Anterior cingulate cortex (tissue), 58 donors: ENCODE results near the gene ADAP1.
"Not testable (repeated sequence)": the region's sequence is repeated elsewhere in the genome, so short reads cannot be mapped to it uniquely, and the experiment has no call there.

Source experiments
- DNase-seq, 58 donors: peaks; one replicate each; lab custom pipeline; 2025; lab: John Stamatoyannopoulos, UW

Gene ADAP1

DNA sequence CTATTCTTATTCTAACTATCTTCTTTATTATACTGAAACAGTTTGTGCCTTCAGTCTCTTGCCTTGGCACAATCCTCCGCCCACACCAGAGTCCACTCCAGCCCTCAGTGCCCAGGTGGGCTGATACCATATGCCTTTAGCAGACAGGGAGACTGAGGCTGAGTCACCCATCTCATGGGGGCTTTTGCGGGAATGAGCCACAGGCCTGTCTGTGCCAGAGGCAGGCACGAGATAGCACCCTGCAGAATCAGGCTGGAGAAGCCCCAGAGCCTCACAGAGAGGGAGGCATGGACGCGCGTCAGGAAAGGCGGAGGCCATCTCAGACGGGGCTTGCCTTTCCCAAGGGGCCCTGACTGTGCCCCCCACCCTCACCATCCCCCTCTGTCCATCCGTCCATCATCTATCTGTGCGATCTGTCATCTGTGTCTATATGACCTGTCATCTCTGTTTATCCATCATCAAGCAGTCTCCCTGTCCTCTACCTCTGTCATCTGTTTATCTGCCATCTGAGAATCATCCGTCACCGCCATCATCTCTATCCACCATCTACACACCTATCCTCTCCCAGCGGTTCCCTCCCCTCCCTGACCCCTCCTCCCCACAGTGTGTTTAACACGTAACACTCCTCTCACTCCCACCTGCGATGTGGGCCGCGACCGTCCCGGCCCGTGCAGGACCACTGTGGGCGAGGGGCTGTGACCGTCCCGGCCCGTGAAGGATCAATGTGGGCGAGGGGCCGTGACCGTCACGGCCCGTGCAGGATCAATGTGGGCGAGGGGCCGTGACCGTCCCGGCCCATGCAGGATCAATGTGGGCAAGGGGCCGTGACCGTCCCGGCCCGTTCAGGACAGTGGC, 7.3 kb upstream of the ADAP1 start:
- peak in 2 of 58 donors; percentile 24 to 25 for DNase-seq

DNA sequence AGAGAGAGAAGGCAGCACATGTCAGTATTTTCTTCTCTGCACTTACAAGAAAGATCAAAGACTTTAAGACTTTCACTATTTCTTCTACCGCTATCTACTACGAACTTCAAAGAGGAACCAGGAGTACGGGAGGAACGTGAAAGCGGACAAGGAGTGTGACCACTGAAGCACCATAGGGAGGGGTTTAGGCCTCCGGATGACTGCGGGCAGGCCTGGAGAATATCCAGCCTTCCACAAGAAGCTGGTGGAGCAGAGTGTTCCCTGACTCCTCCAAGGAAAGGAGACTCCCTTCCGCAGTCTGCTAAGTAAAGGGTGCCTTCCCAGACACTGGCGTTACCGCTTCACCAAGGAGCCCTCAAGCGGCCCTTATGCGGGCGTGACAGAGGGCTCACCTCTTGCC, 6.5 kb upstream of the ADAP1 start:
- DNase-seq: not testable (repeated sequence)

DNA sequence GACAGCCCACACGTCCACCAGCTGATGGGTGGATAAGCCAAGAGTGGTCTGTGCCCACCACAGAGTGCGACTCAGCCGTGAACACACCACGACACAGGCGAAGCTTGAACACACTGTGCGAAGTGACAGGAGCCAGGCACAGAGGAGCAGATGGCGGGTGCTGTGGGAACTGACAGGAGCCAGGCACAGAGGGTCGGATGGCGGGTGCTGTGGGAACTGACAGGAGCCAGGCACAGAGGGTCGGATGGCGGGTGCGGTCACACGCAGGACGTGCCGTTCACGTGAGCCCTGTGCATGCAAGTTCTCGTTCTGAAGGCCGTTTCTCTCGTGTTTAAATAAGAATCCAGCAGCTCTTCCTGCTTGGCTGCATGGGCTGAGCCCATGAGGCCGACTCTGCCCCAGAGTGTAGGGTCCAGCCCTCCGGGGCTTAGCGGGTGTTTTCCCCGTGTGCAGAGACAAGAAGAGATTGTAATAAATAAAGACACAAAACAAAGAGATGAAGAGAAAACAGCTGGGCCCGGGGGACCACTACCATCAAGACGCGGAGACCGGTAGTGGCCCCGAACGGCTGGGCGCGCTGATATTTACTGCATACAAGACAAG, 5.9 kb upstream of the ADAP1 start:
- DNase-seq: peak in 1 of 58 donors; percentile 25

DNA sequence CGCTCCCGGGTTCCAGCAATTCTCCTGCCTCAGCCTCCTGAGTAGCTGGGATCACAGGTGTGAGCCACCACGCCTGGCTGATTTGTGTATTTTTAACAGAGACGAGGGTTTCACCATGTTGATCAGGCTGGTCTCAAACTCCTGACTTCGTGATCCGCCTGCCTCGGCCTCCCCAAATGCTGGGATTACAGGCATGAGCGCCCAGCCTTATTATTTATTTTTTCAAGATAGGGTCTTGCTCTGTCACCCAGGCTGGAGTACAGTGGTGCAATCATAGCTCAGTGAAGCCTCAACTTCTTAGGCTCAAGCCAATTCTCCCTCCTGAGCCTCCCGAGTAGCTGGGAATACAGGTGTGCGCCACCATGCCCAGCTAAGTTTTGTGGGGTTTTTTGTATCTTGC, 5.3 kb upstream of the ADAP1 start:
- DNase-seq: not testable (repeated sequence)

DNA sequence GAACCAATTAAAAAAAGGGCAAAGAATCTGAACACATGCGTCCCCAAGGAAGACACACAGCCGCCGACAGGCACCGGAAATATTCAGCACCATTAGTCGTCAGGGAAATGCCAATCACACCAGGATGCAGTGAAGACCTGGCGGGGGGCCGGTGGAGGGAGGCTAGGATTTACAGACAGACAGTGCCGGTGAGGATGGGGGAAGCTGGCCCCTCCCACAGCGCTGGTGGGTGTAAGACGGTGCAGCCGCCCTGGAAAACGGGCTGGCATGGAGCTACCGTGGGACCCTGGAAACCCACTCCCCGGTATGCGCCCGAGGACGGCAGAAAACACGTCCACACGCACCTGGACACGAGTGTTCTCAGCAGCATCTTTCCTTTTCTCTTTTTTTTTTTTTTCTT, 4.8 kb upstream of the ADAP1 start:
- DNase-seq: no peak

DNA sequence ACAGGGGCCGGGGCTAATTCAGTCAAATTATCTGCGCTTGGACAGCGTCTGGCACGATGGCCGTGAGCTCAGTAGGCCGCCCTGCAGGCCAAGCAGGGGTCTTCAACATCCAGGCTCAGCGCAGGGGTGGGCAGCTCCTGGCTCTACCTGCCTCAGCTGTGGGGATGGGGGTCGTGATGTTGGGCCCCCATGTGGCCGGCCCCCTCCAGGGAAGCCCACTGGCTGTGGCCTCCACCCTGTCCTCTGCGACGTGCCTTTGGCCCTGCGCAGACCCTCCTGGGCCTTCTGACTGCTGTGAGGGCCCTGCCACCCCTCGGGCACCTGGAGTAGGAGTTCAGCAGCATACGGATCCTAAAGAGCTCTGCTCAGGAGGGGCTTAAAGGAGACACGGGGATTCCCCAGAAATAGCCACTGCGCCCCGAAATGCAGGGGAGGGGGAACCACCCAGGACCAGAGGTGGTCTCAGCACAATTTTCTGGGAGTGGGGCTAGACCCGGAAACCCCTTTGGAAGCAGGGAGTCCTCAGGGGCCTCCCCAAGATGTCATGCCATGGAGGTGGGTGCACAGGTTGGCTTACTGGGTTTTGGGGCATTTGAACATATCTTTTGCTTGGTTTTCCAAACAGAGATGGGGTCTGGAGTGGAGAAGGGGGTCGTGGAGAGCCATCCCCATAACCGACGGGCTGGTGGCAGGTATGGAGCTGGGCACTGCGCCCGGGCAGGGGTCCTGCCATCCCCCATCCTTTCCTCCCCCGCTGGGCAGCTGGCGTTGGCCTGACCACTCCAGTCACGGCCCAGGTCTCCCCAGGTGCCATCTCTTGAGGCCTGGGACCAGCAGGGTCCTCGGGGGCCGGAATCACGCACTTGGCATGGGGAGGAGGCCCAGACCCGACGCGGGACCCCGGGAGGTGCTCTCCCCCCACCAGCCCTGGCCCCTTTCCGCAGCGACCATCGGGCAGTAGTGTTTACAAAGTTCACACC, 4.0 kb upstream of the ADAP1 start:
- DNase-seq: no peak

DNA sequence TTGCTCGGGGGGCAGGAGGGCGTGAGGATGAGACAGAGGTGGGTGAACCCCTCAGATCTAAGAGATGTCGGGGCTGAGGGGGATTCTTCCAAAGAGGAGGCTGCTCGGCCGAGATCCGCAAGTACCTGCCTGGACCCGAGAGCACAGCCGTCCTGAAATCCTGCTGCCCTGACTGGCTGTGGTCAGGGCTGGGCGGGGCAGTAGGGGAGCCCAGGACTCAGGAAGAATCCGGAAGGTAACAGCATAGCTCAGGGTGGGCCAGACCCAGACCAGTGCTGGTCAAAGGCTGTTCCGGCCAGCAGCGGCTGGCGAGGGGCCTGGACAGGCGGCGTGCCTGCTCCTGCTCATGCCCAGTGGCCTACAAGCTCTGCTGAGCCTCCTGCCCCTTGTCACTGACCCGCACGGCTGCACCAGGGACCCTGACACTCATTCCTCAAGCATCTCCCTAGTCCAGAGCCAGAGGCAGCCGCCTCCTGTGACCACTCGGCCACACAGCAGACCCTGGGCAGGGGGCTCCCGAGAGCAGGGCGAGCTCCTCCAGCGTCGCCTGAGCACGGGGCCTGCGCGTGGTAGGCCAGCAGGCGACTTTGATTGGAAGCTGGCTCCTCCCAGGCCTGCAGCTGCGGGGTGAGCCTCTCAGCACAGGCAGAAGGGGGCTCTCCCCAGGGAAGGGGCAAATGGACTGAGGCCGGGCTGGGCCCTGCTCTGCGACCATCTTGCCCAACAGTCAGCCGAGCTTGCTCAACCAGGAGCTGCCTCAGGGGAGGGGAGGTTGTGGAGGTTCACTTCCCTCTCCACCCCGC, 3.1 kb upstream of the ADAP1 start:
- DNase-seq: peak in 3 of 58 donors; percentile 12 to 28 (median 15)

DNA sequence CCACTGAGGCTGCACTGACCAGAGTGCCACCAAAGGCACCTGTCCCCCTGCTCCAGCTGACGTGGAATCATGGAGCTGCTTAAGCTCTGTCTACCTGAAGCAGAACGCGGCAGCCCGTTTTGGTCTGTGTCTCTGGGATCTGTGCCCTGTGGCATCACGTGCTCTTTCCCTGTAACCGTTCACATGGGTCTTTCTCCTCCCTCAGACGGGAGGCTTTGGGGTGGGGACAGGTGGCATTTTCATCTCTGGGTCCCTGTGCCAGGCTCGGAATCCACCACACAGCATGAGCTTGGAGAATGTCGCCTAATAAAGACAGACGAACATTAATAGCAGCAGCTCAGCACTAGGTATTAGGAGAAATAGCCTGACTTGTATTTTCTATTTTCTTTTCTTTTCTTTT, 1.6 kb upstream of the ADAP1 start:
- DNase-seq: no peak

DNA sequence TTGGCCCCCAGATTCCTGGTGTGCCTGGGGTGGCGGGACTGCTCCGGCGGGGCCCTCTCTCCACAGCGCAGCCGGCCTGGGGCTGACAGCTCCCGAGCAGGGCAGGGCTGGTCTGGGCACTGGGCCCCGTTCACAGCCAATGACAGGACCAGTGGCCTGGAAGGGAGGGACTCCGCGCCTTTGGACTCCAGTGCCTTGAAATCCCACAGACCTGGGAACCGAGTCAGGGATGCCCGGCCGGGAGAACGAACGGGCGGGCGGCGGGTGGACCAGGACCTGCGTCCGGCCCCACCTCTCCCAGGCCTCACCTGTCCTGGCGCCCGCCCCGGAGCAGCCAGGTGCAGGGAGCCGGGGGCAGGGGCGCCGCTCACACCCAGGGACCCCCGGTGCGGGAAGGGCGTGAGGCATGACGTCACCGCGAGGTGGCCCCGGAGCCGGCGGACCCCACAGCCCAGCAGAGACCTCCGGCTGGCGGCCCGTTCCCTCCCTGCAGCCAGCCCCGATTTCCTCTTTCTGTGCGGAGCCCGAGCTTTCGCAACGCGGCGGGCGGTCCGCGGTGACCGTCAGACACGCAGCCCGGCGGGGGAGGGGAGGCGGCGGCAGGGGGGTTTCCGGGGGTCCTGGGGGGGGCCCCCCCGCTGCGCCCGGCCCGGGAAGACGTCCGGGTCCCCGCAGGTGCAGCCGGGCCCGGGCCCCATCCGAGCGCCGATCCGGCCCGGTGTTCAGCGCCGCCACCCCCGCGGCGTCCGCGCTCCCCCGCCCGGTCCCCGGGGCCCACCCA, 743 bp downstream of the ADAP1 start:
- peak in 49 of 58 donors; percentile 19 to 83 (median 64) for DNase-seq

DNA sequence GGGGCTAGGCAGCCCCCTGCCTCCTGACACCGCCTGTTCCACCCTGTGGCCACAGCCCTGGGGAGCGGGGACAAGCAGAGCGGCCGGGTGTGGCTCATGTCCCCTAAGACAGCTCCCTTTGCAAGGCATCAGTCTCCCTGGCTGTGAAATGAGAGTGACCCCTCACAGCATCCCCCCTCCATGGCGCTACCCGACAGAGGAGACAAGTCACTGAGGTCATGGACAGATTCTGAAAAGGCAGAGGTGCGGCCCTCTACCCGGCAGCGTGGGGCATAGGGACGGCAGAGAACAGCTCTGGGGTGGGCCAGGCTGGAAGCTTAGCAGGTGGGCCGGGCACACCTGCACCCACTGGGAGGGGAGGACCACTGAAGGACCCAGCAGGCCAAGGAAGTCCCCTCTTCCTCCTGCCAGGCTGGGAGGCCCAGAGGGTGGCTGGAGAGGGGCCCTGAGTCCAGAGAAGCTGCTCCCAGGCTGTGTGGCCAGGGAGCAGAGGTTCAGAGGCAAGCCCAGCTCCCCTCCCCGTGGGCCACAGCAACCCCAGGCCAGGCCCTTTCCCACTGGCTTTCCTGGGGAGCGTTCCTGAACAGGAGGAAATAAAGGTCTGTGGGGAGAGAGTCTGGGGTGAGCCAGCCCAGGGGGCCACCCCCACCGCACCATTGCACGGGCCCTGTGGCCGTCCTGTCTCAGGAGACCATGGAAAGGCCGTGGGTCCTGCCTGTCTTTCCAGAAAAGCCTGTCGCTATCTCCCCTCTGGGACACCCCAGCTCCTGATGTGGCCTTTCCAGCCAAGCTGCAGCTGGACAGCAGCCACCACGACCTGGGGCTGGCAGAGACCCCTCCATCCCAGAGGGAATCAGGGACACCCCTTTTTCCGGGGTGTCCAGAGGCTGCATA, 1.7 kb downstream of the ADAP1 start:
- no peak for DNase-seq

DNA sequence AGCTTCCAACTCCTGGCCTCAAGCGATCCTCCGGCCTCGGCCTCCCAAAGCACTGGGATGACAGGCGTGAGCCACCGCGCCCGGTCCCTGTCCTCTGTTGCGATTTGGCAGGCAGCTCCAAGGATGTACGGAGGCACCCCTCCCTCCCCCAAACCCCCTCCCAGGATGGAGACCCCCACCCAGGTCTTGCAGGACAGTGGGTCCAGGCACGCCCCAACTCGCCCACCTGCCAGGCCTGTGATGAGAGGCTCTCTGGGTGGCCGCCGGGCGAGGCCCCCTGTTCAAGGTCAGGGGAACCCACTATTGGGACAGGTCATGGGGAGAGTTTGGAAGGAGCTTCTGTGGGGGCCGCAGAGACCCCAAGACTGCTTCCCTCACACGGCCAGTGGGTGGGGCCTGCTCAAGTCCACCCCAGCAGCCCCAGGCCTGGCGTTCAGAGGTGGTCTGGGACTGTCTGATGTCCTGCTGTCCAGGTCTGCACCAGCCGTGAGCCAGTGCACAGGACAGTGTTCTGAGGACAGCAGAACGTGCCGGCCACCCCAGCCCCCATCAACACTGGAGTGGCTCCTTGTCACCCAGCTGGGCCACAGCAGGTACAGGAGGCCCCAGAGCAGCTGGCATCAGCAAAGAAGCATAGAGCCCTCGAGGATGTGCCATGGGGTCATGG, 2.5 kb downstream of the ADAP1 start:
- no peak for DNase-seq

DNA sequence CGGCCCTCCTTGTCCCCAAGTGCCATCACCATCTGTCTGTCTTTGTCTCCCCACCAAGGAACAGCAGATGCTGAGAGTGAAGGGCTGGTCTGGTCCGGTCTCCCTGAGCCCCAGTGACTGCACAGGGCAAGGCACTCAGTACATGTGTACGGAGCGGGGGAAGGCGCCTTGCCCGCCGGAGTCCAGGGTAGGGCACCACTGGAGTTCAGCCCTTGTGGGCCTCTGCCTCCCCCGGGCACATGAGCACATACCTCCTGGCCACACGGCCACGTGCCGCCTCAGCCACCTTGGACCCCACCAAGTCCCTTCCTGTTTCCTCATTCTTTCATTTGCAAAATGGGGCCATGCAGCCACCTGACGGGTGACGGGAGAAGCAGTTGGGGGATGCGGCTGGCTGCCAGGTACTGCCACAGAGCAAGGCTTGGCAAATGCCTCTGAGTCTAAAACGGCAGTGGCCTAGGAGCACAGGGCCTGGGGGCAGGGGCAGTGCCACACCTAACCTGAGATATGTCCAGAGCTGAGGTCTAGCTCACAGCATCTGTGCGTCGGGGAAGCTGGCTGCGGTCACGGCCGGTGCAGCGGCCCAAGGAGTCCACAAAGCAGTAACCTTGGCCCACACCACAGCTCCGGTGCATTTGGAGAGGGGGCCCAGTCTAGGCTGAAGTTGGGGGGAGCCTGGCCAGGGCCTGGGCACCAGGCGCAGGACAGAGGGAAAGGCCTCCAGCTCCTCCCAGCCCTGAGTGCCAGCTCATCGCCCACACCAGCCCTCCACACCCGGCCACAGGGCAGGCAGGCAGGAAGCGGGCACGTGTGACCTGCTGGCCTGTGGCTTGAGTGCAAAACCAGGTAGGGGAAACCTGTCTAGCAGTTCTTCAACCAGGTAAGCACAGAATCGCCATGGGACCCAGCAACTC, 5.2 kb downstream of the ADAP1 start:
- DNase-seq: no peak

DNA sequence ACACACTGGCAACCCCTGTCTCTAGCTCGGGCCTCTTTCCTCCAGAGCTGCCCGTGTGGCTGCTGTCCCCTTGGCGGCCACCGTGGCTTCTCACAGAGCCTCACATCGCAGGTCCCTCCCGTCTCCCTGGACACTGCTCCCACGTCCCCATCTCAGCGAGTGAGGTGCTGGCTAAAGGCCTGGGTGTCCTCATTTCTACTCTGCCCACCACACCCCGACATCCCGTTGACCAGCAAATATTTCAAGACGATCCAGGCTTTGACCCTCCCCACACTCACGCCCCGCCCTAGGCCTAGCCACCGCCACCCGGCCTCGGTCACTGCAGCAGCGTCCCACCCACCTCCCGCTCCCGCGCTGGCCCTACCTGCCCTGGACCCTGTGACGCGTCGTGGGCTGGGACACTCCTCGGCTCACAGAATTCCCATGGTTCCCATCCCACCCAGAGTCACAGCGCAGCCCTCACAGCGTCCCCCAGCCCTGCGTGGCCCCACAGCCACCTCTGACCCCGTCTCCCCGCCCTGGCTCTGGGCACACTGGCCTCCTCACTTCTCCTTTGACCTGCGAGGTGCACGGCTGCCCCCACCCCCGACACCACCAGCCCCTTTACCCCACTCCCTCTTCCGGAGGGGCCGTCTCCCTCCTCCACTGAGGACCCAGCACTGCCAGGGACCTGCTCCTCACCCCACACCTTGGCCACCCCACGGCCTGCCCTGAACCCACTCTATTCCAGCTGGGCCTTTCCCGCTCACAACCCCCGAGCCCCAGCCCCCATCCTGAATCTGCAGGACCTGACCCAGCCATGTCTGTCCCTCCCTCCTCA, 6.9 kb downstream of the ADAP1 start:
- DNase-seq: no peak

DNA sequence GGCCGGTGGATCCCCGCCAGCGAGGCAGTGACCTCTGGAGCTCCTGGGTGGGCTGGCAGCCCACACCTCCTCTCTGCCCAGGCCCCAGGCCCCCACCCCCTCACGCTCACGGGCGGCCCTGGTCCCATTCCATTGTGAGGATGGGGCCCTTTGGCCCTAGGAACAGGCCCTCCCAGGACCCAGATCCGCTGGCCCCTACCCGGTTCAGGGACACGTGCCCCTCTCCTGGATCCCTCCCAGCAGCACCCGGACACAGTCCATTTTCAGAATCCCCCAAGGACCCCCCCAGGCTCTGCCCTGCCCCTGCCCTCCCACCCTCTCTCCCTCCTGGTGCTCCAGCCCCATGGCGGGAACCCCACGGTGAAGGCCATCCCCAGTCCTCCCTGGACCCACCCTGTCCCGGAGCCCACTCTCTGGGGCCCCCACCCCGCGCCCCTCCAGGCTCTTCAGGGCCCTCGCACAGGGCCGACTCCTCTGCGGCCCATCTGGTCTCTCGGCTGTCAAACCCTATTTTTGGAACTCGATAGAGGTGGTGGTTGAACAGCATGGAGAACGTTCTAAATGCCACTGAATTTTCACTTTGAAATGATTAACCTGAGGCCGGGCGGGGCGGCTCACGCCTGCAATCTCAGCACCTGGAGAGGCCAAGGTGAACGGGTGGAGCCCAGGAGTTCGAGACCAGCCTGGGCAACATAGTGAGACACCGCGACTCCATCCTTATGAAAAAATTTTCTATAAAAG, 8.1 kb downstream of the ADAP1 start:
- DNase-seq: no peak
